ENCODE measurements around the gene USP21. TPM values are rescaled to one million over a fixed set of nuclear protein-coding genes. Genes with fewer than 3 reads are reported as not detected.
A peak's percentile ranks its signal among the peaks of the same experiment; 100 is the strongest.

USP21 gene
- total RNA-seq, 1 donor, result 11.1 TPM

- H3K4me1 ChIP-seq (ENCODE audit: insufficient read depth, low read length), result peaks cover 18% of the 10 kb centered on the region
- no peaks in the 10 kb centered on the region for H3K27me3 ChIP-seq (ENCODE audit: insufficient read depth, low read length)
- H3K4me3 ChIP-seq (ENCODE audit: low read length), result no peak overlapping the region
- H3K9me3 ChIP-seq (ENCODE audit: low read depth, low read length), result no peaks in the 10 kb centered on the region
Observed at GRCh38 chr1:161172776-161173376, 13.6 kb downstream of the USP21 start.

DNA sequence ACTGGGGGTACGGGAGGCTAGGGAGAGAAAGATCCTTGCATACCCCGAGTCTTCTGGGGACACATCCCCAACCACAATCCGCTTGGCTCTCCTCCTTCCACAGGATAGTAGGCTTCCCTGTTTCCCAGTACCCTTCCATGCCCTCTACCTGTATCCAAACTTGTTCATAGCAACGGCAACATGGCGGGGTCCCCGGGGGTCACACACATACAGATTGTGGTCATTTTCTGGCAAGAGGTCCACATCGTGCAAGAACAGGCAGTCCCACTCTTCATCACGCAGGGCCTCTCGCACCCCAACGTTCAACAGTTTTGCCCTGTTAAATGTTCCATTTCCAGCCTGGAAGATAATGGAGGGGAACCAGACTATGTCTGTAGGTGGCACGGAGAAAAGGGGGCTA is 14.4 kb downstream of the USP21 start:
- H3K27me3 ChIP-seq (ENCODE audit: insufficient read depth, low read length), result no peaks in the 10 kb centered on the region
- peaks cover 23% of the 10 kb centered on the region for H3K4me1 ChIP-seq (ENCODE audit: insufficient read depth, low read length)
- H3K9me3 ChIP-seq (ENCODE audit: low read depth, low read length), result no peaks in the 10 kb centered on the region
- H3K4me3 ChIP-seq (ENCODE audit: low read length), result no peak overlapping the region

GRCh38 chr1:161174911-161175310 is 15.6 kb downstream of the USP21 start:
- peaks cover 23% of the 10 kb centered on the region for H3K4me1 ChIP-seq (ENCODE audit: insufficient read depth, low read length)
- no peaks in the 10 kb centered on the region for H3K9me3 ChIP-seq (ENCODE audit: low read depth, low read length)
- H3K4me3 ChIP-seq (ENCODE audit: low read length), result no peak overlapping the region
- no peaks in the 10 kb centered on the region for H3K27me3 ChIP-seq (ENCODE audit: insufficient read depth, low read length)

DNA sequence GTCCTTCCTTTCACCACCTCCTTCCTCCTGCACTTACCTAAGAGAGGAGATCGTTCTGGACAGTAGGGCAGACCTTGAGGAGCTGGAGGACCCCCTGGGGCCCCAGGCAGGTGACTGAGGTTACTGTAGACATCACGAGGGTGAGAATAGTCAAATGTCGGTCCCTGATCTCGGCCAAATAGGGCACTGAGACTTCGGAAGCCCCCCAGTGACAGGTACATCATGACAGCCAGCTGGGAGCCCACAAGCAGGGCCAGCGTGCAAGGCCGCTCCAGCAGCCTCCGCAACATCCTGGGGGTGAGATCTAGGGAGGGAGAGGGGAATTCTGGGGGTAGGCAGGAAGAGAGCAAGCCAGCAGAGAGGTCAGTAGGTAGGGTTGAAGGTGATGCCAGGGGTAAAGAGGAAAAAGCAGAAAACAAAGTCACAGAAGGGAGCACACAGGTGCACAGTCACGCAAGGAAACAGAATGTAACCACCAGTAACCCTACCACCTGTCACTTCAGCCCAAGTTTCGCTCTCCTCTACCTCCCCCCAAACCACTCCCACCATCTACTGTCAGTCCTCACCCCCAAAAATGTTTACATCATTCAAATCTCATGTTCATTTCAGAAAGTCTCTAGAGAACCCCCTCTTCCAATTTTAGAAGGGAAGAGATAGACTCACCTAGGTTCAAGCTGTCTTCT is 16.6 kb downstream of the USP21 start:
- peak overlapping the region; percentile 81 for H3K4me3 ChIP-seq (ENCODE audit: low read length)
- no peaks in the 10 kb centered on the region for H3K27me3 ChIP-seq (ENCODE audit: insufficient read depth, low read length)
- no peaks in the 10 kb centered on the region for H3K9me3 ChIP-seq (ENCODE audit: low read depth, low read length)
- H3K4me1 ChIP-seq (ENCODE audit: insufficient read depth, low read length), result peaks cover 29% of the 10 kb centered on the region

GRCh38 chr1:161176468-161177111 is 17.3 kb downstream of the USP21 start:
- Histone ChIP-seq H3K9me3 (ENCODE audit: low read depth, low read length) (no peaks in the 10 kb centered on the region), H3K4me1 (ENCODE audit: insufficient read depth, low read length) (peaks cover 36% of the 10 kb centered on the region), H3K27me3 (ENCODE audit: insufficient read depth, low read length) (no peaks in the 10 kb centered on the region), H3K4me3 (ENCODE audit: low read length) (peak overlapping the region; percentile 81)

DNA sequence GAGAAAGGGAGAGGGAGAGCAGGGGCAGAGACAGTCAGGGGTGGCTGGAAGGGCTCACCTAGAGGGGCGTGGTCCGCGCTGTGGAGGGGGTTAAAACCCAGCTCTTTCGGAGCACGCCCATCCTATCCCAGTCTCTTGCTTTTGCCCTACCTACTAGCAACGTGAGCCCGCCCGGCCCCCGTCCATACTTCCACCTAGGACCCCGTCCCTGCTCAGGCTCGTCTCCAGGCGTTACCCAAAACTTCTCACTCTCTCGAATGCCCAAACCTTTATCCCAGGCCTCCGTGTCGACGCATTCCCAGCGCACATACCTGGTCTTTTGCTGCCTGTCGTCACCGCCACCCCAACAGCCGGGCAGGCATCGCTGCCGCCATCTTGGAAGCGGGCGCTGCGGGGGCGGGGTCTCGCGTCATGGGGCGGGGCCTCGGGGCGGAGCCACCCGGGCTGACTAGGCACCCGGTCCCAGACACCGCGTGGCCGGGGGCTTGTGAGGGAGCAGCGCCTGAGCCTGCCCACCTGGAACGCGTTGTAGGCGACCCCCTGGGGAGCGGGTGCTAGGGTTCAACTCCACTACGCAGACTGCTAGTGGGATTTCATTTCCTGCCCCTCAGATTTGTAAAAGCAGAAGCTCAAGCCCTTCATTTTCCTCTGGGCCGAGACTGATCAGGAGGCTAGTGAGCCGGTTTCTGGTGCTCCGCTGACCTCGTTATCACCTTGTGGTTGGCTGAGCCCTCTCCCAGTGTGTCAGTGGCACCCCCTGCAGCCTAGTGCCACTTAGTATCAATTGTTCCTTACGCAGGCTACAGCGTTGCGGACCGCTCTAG is 18.0 kb downstream of the USP21 start, which contains the start of gene B4GALT3:
Gene B4GALT3, minus strand, starts transcription at position 396 of the 824 bp plus-strand sequence. CDS start 1,447 bp downstream, outside the sequence.
- Histone ChIP-seq H3K4me1 (ENCODE audit: insufficient read depth, low read length) (peaks cover 43% of the 10 kb centered on the region), H3K4me3 (ENCODE audit: low read length) (peak within 1 kb of the TSS; percentile 81), H3K9me3 (ENCODE audit: low read depth, low read length) (no peaks in the 10 kb centered on the region), H3K27me3 (ENCODE audit: insufficient read depth, low read length) (no peaks in the 10 kb centered on the region)

DNA sequence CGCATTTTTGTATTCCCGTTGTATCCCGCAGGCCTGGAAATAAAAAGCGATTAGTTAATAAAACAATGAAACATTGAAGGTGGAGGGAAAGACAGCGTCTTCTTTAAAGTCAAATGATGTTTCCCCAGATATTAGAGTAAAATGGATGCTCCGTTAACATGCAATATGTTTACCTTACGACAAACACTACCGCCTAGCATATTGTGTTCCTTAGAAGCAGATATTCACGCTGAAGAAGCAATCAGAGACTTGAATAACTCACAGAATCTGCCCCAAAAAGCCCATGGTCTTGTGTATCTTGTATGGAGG is 18.6 kb downstream of the USP21 start:
- Histone ChIP-seq H3K27me3 (ENCODE audit: insufficient read depth, low read length) (no peaks in the 10 kb centered on the region), H3K9me3 (ENCODE audit: low read depth, low read length) (no peaks in the 10 kb centered on the region), H3K4me3 (ENCODE audit: low read length) (no peak overlapping the region), H3K4me1 (ENCODE audit: insufficient read depth, low read length) (peaks cover 49% of the 10 kb centered on the region)

GRCh38 chr1:161179698-161180097 is 20.4 kb downstream of the USP21 start:
- H3K4me3 ChIP-seq (ENCODE audit: low read length), result no peak overlapping the region
- H3K4me1 ChIP-seq (ENCODE audit: insufficient read depth, low read length), result peaks cover 67% of the 10 kb centered on the region

GRCh38 chr1:161180639-161181038 is 21.3 kb downstream of the USP21 start:
- Histone ChIP-seq H3K4me3 (ENCODE audit: low read length) (no peak overlapping the region), H3K9me3 (ENCODE audit: low read depth, low read length) (no peaks in the 10 kb centered on the region), H3K4me1 (ENCODE audit: insufficient read depth, low read length) (peaks cover 76% of the 10 kb centered on the region), H3K27me3 (ENCODE audit: insufficient read depth, low read length) (no peaks in the 10 kb centered on the region)

More at GRCh38 chr1:161179698-161180097, 20.4 kb downstream of the USP21 start:
- Histone ChIP-seq H3K9me3 (ENCODE audit: low read depth, low read length) (no peaks in the 10 kb centered on the region), H3K27me3 (ENCODE audit: insufficient read depth, low read length) (no peaks in the 10 kb centered on the region)

GRCh38 chr1:161182214-161182613 is 22.9 kb downstream of the USP21 start:
- Histone ChIP-seq H3K27me3 (ENCODE audit: insufficient read depth, low read length) (no peaks in the 10 kb centered on the region), H3K4me1 (ENCODE audit: insufficient read depth, low read length) (peaks cover 78% of the 10 kb centered on the region), H3K9me3 (ENCODE audit: low read depth, low read length) (no peaks in the 10 kb centered on the region), H3K4me3 (ENCODE audit: low read length) (no peak overlapping the region)

DNA sequence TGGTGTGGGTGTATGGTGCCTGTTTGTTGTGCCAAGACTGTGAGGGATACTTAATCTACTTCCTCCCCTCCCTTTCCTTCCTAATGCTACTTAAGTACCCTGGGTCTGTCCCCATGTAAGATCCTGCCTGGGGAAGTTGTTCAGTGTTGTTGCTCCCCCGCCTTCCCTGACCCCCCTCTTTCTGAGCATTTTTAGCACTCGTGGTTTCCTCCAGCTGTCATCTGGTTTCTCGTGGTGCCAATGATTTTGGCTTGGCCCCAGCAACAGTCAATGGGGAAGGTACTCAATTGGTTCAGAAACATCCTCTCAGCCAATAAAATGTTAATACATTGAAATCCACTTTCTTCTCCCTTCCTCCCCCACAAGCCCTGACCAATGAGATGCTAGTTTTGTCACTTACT is 26.0 kb downstream of the USP21 start:
- peaks cover 92% of the 10 kb centered on the region for H3K4me1 ChIP-seq (ENCODE audit: insufficient read depth, low read length)
- no peaks in the 10 kb centered on the region for H3K9me3 ChIP-seq (ENCODE audit: low read depth, low read length)
- H3K27me3 ChIP-seq (ENCODE audit: insufficient read depth, low read length), result no peaks in the 10 kb centered on the region
- H3K4me3 ChIP-seq (ENCODE audit: low read length), result no peak overlapping the region

DNA sequence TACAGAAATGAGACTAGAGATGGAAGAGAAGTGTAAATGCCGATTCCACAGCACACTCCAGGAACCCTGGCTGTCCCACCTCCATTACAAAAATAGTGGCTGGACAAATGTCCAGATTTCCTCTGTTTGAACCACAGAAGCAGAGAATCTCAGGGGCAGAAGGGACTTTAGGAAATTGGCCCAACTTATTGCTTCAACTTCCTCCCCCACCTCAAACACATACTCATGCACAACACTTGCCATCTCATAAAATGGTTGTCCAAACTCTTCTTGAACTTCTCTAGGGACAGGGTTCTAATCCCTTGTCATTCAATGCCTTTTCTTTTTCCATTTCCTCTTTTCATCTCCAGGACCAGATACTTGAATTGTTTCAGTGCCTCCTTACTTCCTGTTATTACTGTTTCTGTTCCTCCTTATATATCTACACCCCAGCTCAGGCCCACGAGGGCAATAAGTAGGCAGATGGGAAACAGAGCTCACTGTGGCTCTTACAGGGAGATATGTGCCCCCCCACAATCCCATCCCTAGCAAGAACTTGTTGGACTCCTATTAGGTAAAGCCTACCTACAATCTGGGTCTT is 26.5 kb downstream of the USP21 start:
- Histone ChIP-seq H3K4me1 (ENCODE audit: insufficient read depth, low read length) (peaks cover 87% of the 10 kb centered on the region), H3K9me3 (ENCODE audit: low read depth, low read length) (no peaks in the 10 kb centered on the region), H3K27me3 (ENCODE audit: insufficient read depth, low read length) (no peaks in the 10 kb centered on the region), H3K4me3 (ENCODE audit: low read length) (no peak overlapping the region)

- H3K4me3 ChIP-seq (ENCODE audit: low read length), result no peak overlapping the region
- peaks cover 77% of the 10 kb centered on the region for H3K4me1 ChIP-seq (ENCODE audit: insufficient read depth, low read length)
- H3K27me3 ChIP-seq (ENCODE audit: insufficient read depth, low read length), result no peaks in the 10 kb centered on the region
- H3K9me3 ChIP-seq (ENCODE audit: low read depth, low read length), result no peaks in the 10 kb centered on the region
Observed at GRCh38 chr1:161187311-161187710, 28.0 kb downstream of the USP21 start.

- H3K9me3 ChIP-seq (ENCODE audit: low read depth, low read length), result no peaks in the 10 kb centered on the region
- no peaks in the 10 kb centered on the region for H3K27me3 ChIP-seq (ENCODE audit: insufficient read depth, low read length)
- no peak overlapping the region for H3K4me3 ChIP-seq (ENCODE audit: low read length)
- H3K4me1 ChIP-seq (ENCODE audit: insufficient read depth, low read length), result peaks cover 77% of the 10 kb centered on the region
Observed at GRCh38 chr1:161188381-161188780, 29.1 kb downstream of the USP21 start.

DNA sequence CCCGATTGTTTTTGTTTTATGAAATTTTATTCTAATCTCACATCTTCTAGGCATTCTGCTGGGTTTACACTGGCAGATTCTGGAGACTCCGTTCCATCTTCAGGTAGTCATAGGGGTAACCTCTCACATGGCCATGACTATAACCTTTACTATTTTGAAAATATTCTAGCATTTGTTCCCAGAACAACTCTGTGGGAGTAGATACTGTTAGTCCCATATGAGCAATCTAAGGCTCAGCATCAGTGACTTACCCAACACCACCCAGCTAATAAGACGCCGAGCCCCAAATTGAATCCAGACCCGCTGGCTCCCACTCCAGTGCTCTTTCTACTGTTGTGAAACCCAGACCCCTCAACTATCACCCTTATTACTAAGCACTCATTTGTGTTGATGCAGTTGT is 29.7 kb downstream of the USP21 start:
- H3K27me3 ChIP-seq (ENCODE audit: insufficient read depth, low read length), result no peaks in the 10 kb centered on the region
- H3K9me3 ChIP-seq (ENCODE audit: low read depth, low read length), result no peaks in the 10 kb centered on the region
- peaks cover 77% of the 10 kb centered on the region for H3K4me1 ChIP-seq (ENCODE audit: insufficient read depth, low read length)
- H3K4me3 ChIP-seq (ENCODE audit: low read length), result no peak overlapping the region

Measured in mononuclear cell (primary cell).